ENCODE data around the gene COX4I1. TPM values are rescaled to one million over a fixed set of nuclear protein-coding genes. Genes with fewer than 3 reads are reported as not detected.

COX4I1 gene
- total and polyA plus RNA-seq, 3 donors from 2014 or later: 263 to 467 (median 334) TPM

DNA sequence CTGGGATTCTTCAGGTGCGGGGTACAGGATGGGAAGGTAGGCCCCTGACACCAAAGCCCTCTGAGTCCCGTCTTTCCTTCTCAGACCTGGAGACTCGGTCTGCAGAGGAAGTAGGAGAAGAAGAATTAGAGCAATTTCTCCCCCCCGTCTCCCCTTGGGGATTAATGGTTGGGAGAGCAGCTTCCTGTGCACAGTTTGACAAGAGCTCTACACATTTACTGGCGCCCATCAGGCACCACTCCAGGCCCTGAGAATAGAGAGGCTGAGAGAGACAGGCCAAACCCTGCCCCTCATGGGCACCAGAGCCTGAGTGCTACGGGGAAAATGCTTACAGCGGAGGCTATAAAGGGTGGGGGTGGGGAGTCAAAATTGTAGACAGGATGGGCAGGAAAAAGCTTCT is 45.1 kb upstream of the COX4I1 start:
- 83 to 87% methylated on average over 4 to 7 of the region's 7 CpGs for WGBS, 2 donors
- Histone ChIP-seq H3K4me3 (no peak overlapping the region), H3K4me1 (peaks cover 8% of the 10 kb centered on the region), H3K27me3 (no peaks in the 10 kb centered on the region), H3K9me3 (no peaks in the 10 kb centered on the region), H3K27ac (no peak overlapping the region), H3K36me3 (ENCODE audit: low read depth, missing control alignments) (no peaks in the 10 kb centered on the region)
- intact Hi-C loops (cut with DNase I; ENCODE audit: low total_unique reads): no loop called here
- DNase-seq: no peak
- TF ChIP-seq POLR2A (IDR thresholded peaks at IDR 0.05) (no peak), CTCF (IDR thresholded peaks at IDR 0.05) (no peak)

GRCh38 chr16:85755929-85756768 is 43.3 kb upstream of the COX4I1 start:
- H3K4me1 ChIP-seq: no peaks in the 10 kb centered on the region
- no peak for DNase-seq
- intact Hi-C loops (cut with DNase I; ENCODE audit: low total_unique reads): no loop called here
- H3K36me3 ChIP-seq (ENCODE audit: low read depth, missing control alignments): no peaks in the 10 kb centered on the region
- no peak overlapping the region for H3K4me3 ChIP-seq
- no peaks in the 10 kb centered on the region for H3K9me3 ChIP-seq
- no peak overlapping the region for H3K27ac ChIP-seq
- 75 to 79% methylated on average over 24 to 25 of the region's 25 CpGs for WGBS, 2 donors
- H3K27me3 ChIP-seq: no peaks in the 10 kb centered on the region
- TF ChIP-seq POLR2A (IDR thresholded peaks at IDR 0.05) (no peak), CTCF (IDR thresholded peaks at IDR 0.05) (no peak)

DNA sequence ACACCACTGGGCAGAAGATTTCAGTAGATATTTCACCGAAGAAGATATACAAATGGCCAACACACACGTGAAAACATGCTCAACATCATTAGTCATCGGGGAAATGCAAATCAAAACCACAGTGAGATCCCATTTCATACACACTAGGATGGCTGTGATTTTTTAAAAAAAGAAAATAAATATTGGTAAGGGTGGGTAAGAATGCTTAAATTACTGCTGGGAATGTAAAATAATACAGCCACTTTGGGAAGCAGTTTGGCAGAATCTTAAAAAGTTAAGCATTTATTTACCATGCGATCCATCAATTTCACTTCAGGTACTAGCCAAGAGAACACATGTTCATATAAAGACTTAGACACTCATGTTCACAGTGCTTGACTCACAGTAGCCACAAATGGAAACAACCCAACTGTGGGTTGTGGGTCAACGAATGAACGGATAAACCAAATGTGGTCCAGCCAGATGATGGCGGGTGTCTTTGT is 42.1 kb upstream of the COX4I1 start:
- intact Hi-C loops (cut with DNase I; ENCODE audit: low total_unique reads): no loop called here
- no peaks in the 10 kb centered on the region for H3K9me3 ChIP-seq
- WGBS, 2 donors: 89 to 90% methylated on average over 7 of the region's 7 CpGs
- H3K27ac ChIP-seq: no peak overlapping the region
- no peak for DNase-seq
- H3K27me3 ChIP-seq: no peaks in the 10 kb centered on the region
- no peaks in the 10 kb centered on the region for H3K36me3 ChIP-seq (ENCODE audit: low read depth, missing control alignments)
- H3K4me3 ChIP-seq: no peak overlapping the region
- no peak for TF ChIP-seq CTCF (IDR thresholded peaks at IDR 0.05)
- TF ChIP-seq POLR2A (IDR thresholded peaks at IDR 0.05): no peak
- H3K4me1 ChIP-seq: no peaks in the 10 kb centered on the region

GRCh38 chr16:85759136-85759535 is 40.4 kb upstream of the COX4I1 start:
- no peak for DNase-seq
- WGBS, 2 donors: 48 to 62% methylated on average over 16 of the region's 16 CpGs
- H3K27ac ChIP-seq: no peak overlapping the region
- no peaks in the 10 kb centered on the region for H3K9me3 ChIP-seq
- H3K27me3 ChIP-seq: no peaks in the 10 kb centered on the region
- TF ChIP-seq POLR2A (IDR thresholded peaks at IDR 0.05): no peak
- H3K36me3 ChIP-seq (ENCODE audit: low read depth, missing control alignments): no peaks in the 10 kb centered on the region
- no peak overlapping the region for H3K4me3 ChIP-seq
- intact Hi-C loops (cut with DNase I; ENCODE audit: low total_unique reads): no loop called here
- H3K4me1 ChIP-seq: no peaks in the 10 kb centered on the region

- no peak for TF ChIP-seq POLR2A (IDR thresholded peaks at IDR 0.05)
- TF ChIP-seq CTCF (IDR thresholded peaks at IDR 0.05): no peak
- no peaks in the 10 kb centered on the region for H3K36me3 ChIP-seq (ENCODE audit: low read depth, missing control alignments)
- intact Hi-C loops (cut with DNase I; ENCODE audit: low total_unique reads): no loop called here
Observed at GRCh38 chr16:85759631-85760419, 39.7 kb upstream of the COX4I1 start.

More at GRCh38 chr16:85759631-85760419, 39.7 kb upstream of the COX4I1 start:
- WGBS, 2 donors: 72 to 75% methylated on average over 17 to 20 of the region's 20 CpGs
- Histone ChIP-seq H3K27ac (no peak overlapping the region), H3K4me3 (no peak overlapping the region), H3K9me3 (no peaks in the 10 kb centered on the region), H3K27me3 (no peaks in the 10 kb centered on the region), H3K4me1 (no peaks in the 10 kb centered on the region)
- DNase-seq: no peak
